HG02642 (cell line): ENCODE data around the gene PTPN20.

Experiments
- ATAC-seq: cut with Tn5 transposase; IDR thresholded peaks from one replicate; pipeline ENCODE4 v1.9.1; 2021; ENCODE audit warnings: mild to moderate bottlenecking; ENCODE audit not compliant: unreplicated experiment, poor library complexity

The PTPN20 gene

GRCh38 chr10:47031211-47031900 lies 120.1 kb downstream of the PTPN20 start:
- no peak for ATAC-seq

- no peak for ATAC-seq
Measured at GRCh38 chr10:47031901-47032465, 120.8 kb downstream of the PTPN20 start.

- no peak for ATAC-seq
Measured at GRCh38 chr10:47033081-47033480, 121.9 kb downstream of the PTPN20 start.

GRCh38 chr10:47033541-47034270 lies 122.5 kb downstream of the PTPN20 start:
- ATAC-seq, result no peak

GRCh38 chr10:47034441-47035051 lies 123.3 kb downstream of the PTPN20 start:
- ATAC-seq, result no peak

- ATAC-seq, result no peak
Measured at GRCh38 chr10:47035171-47035818, 124.1 kb downstream of the PTPN20 start.

GRCh38 chr10:47035819-47036337 lies 124.7 kb downstream of the PTPN20 start:
- no peak for ATAC-seq

GRCh38 chr10:47036771-47037170 lies 125.5 kb downstream of the PTPN20 start:
- ATAC-seq, result no peak

- ATAC-seq, result no peak
Measured at GRCh38 chr10:47037654-47038425, 126.6 kb downstream of the PTPN20 start.

GRCh38 chr10:47038881-47039561 lies 127.8 kb downstream of the PTPN20 start:
- no peak for ATAC-seq

GRCh38 chr10:47039562-47039913 lies 128.3 kb downstream of the PTPN20 start:
- ATAC-seq, result no peak

GRCh38 chr10:47040041-47040491 lies 128.8 kb downstream of the PTPN20 start:
- ATAC-seq, result no peak

- ATAC-seq, result no peak
Measured at GRCh38 chr10:47040681-47041080, 129.5 kb downstream of the PTPN20 start.

- ATAC-seq, result no peak
Measured at GRCh38 chr10:47041396-47042198, 130.4 kb downstream of the PTPN20 start.

- ATAC-seq, result no peak
Measured at GRCh38 chr10:47042199-47042473, 130.9 kb downstream of the PTPN20 start.

- ATAC-seq, result no peak
Measured at GRCh38 chr10:47042780-47043750, 131.8 kb downstream of the PTPN20 start.

- no peak for ATAC-seq
Measured at GRCh38 chr10:47043928-47044538, 132.8 kb downstream of the PTPN20 start.
